Thoracic aorta (tissue), 2 donors: Measurements from ENCODE around the gene DLX4. TPM values are rescaled to one million over a fixed set of nuclear protein-coding genes. Genes with fewer than 3 reads are reported as not detected.

Experiments
- ATAC-seq: fragments of 150-250 bp; one replicate; pipeline ENCODE4 v1.8.0; 2017; ENCODE audit warnings: low read depth; ENCODE audit not compliant: insufficient number of reproducible peaks, low FRiP score
- DNase-seq: peaks from one replicate; pipeline ENCODE4 v3.0.0-alpha.2; 2020; ENCODE audit warnings: low spot score
- H3K27ac ChIP-seq, 2 donors: fragments of 200-600 bp; sonication (generic); 1 replicate in 1 of 2; 2 replicates in 1 of 2; pipeline ENCODE4 v1.5.1; 2016; ENCODE audit warnings: mild to moderate bottlenecking in 2 of 2, moderate library complexity in 2 of 2
- H3K27me3 ChIP-seq: fragments of 200-600 bp; sonication (generic); replicated peaks from 2 replicates; pipeline ENCODE4 v1.6.0; 2016; ENCODE audit warnings: mild to moderate bottlenecking; ENCODE audit not compliant: insufficient read depth
- H3K36me3 ChIP-seq: fragments of 200-600 bp; sonication (generic); one replicate; pipeline ENCODE4 v1.5.1; 2016
- H3K4me1 ChIP-seq, 2 donors: fragments of 200-600 bp; sonication (generic); 1 replicate in 1 of 2; 2 replicates in 1 of 2; pipeline versions ENCODE4 v1.5.1 to v1.6.0; 2016; ENCODE audit warnings: low read depth in 2 of 2, mild to moderate bottlenecking in 1 of 2; ENCODE audit not compliant: control insufficient read depth in 1 of 2
- H3K4me3 ChIP-seq: fragments of 200-600 bp; sonication (generic); 2 replicates; pipeline ENCODE4 v1.5.1; 2016; ENCODE audit warnings: mild to moderate bottlenecking
- H3K9me3 ChIP-seq: fragments of 200-600 bp; sonication (generic); 2 replicates; pipeline ENCODE4 v1.5.1; 2016
- total RNA-seq, 2 donors: library from RNA; depleted of rRNA; stranded (reverse); fragments of >200 nt; gene quantifications; one replicate each; pipeline versions ENCODE4 v1.1.0 to v1.2.3, GENCODE V29; 2016
- TF ChIP-seq, protein P1 (sequence below): fragments of 200-600 bp; sonication (generic); IDR thresholded peaks from one replicate; pipeline ENCODE4 v1.5.1; 2019; ENCODE audit warnings: antibody characterized with exemption

Gene DLX4
- total RNA-seq, 2 donors from 2014 or later: not detected

DNA sequence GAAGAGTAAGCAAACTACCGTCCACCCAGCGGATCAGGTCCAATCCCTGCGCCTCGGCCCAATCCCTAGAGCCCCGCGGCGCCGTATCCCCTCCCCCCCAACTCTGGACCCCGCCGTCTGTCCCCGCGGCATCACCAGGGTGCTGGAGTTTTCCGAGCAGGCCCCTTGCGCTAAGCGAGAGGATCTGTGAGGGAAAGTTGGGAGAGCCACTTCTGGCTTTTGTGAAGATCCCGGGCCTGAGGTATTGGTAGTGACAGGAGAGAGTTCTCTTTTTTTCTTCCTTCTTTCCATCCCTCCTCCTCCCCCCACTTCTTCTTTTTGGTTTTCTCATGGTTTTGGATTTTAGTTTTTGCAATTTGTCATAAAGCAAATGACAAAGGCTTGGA, 3.5 kb upstream of the DLX4 start:
- Histone ChIP-seq H3K4me3 (no peak overlapping the region), H3K36me3 (no peaks in the 10 kb centered on the region), H3K27ac (no peak overlapping the region), H3K9me3 (no peaks in the 10 kb centered on the region), H3K4me1 (peaks cover 14 to 36% of the 10 kb centered on the region in 2 donors), H3K27me3 (peaks cover 49% of the 10 kb centered on the region)
- no peak for ATAC-seq
- DNase-seq: no peak
- TF ChIP-seq, protein P1, sequence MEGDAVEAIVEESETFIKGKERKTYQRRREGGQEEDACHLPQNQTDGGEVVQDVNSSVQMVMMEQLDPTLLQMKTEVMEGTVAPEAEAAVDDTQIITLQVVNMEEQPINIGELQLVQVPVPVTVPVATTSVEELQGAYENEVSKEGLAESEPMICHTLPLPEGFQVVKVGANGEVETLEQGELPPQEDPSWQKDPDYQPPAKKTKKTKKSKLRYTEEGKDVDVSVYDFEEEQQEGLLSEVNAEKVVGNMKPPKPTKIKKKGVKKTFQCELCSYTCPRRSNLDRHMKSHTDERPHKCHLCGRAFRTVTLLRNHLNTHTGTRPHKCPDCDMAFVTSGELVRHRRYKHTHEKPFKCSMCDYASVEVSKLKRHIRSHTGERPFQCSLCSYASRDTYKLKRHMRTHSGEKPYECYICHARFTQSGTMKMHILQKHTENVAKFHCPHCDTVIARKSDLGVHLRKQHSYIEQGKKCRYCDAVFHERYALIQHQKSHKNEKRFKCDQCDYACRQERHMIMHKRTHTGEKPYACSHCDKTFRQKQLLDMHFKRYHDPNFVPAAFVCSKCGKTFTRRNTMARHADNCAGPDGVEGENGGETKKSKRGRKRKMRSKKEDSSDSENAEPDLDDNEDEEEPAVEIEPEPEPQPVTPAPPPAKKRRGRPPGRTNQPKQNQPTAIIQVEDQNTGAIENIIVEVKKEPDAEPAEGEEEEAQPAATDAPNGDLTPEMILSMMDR: no peak

DNA sequence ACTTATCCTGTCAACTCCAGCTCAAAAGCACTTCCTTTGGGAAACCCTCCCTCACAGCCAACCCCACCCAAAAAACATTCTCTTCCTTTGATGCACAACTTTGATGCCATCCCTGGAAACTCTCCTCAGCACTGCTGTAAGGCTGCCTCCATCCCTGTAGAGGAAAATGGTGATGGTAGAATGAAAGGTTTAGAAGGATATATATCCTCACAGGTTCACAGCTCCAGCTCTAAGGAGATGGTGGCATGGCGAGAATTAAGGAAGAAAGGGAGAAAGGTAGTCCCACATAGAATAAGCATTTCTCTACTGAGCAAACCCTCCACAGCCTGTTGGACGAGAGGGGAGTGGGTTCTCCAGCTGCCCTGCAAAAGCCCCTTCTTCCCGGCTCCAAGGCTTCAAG, 2.2 kb upstream of the DLX4 start:
- Histone ChIP-seq H3K36me3 (no peaks in the 10 kb centered on the region), H3K27ac (no peak overlapping the region), H3K4me3 (no peak overlapping the region), H3K27me3 (peaks cover 61% of the 10 kb centered on the region), H3K4me1 (peaks cover 14 to 40% of the 10 kb centered on the region in 2 donors), H3K9me3 (no peaks in the 10 kb centered on the region)
- TF ChIP-seq, protein P1: no peak
- ATAC-seq (no peak), DNase-seq (no peak)

DNA sequence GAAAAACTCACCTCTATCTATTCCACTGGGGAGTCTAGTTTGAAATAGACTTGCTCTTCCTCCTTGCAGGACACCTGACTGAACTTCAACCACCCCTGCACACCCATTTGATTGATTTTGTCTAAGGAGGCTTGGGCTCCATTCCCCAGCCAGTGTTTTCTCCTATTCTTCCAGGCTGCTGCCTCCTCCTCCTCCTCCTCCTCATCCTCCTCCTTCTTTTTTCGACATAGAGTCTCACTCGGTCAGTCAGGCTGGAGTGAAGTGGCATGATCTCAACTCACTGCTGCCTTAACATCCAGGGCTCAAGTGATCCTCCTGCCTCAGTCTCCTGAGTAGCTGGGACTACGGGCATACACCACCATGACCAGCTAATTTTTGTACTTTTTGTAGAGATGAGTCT, 1.8 kb upstream of the DLX4 start:
- Histone ChIP-seq H3K27me3 (peaks cover 61% of the 10 kb centered on the region), H3K4me1 (peaks cover 17 to 44% of the 10 kb centered on the region in 2 donors), H3K36me3 (no peaks in the 10 kb centered on the region), H3K9me3 (no peaks in the 10 kb centered on the region), H3K27ac (no peak overlapping the region), H3K4me3 (no peak overlapping the region)
- DNase-seq: no peak
- TF ChIP-seq, protein P1: no peak
- ATAC-seq: no peak

DNA sequence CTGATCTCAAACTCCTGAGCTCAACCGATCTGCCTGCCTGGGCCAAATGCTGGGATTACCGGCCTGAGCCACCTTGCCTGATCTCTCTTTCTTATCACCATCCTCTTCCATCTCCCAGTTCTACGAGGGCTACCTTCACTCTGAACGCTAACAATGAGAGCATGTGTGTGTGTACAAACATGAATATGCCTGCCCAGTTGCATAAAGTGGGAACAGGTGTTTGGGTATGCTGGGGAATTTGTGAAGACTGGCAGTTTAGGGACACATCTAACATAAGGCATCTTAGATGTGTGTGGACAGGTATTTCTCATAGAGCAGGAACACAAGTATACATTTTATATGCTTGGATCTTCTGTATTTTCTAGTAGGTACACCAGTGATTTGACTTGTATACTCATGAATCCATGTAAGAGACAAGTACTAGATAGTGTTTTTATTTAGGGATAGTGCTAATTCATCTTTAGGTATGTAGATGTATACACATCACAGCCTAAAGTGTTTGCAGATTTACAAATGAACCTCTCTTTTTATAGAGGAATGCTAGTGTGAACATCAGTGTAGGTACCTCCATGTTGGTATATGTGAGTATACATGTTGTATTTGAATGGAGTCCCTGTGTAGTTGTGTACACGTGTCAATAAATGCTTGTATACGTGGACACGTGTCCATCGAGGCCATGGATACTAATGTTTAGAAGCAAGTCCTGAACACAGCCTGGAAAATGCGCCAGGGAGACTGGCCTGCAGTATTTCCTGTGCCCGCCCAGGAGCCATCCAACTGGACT, 1.2 kb upstream of the DLX4 start:
- H3K9me3 ChIP-seq: no peaks in the 10 kb centered on the region
- TF ChIP-seq, protein P1: no peak
- peaks cover 18 to 49% of the 10 kb centered on the region in 2 donors for H3K4me1 ChIP-seq
- H3K36me3 ChIP-seq: no peaks in the 10 kb centered on the region
- DNase-seq (no peak), ATAC-seq (no peak)
- H3K4me3 ChIP-seq: peak overlapping the region; percentile 70
- no peak overlapping the region for H3K27ac ChIP-seq
- H3K27me3 ChIP-seq: peaks cover 60% of the 10 kb centered on the region

GRCh38 chr17:49968405-49969133, 421 bp upstream of the DLX4 start:
- peak overlapping the region; percentile 70 for H3K4me3 ChIP-seq
- DNase-seq (no peak), ATAC-seq (no peak)
- TF ChIP-seq, protein P1: no peak
- no peak overlapping the region for H3K27ac ChIP-seq
- H3K36me3 ChIP-seq: no peaks in the 10 kb centered on the region
- peaks cover 59% of the 10 kb centered on the region for H3K27me3 ChIP-seq
- peaks cover 18 to 46% of the 10 kb centered on the region in 2 donors for H3K4me1 ChIP-seq
- no peaks in the 10 kb centered on the region for H3K9me3 ChIP-seq
